GM12878 (cell line): ENCODE results near the gene CLEC14A. TPM values are rescaled to one million over a fixed set of nuclear protein-coding genes. Genes with fewer than 3 reads are reported as not detected.

Source experiments
- ATAC-seq: fragments of 200-7000 bp; cut with Tn5 transposase; 3 replicates; pipeline ENCODE4 v1.9.1; 2020; ENCODE audit warnings: mild to moderate bottlenecking, moderate library complexity
- BruUV-seq: library from RNA; stranded (reverse); fragments of 400-500 nt; replicated peaks from 2 replicates; lab custom pipeline; 2021; lab: Mats Ljungman, UMichigan
- CTCF ChIA-PET: fragments of 300-600 bp; sonication (Branson Sonifier 250); formaldehyde crosslinking; extraction: SDS; loops from one replicate; lab custom pipeline; 2021; ENCODE audit warnings: inconsistent platforms; lab: Yijun Ruan, JAX
- POLR2A ChIA-PET: fragments of 350-600 bp; formaldehyde crosslinking; extraction: SDS; loops from one replicate; lab custom pipeline; 2021; ENCODE audit warnings: inconsistent platforms; lab: Charles Lee
- RAD21 ChIA-PET: fragments of 300-600 bp; sonication (Branson Sonifier 250); formaldehyde crosslinking; loops from one replicate; lab custom pipeline; 2023; ENCODE audit warnings: antibody characterized with exemption; ENCODE audit not compliant: unreplicated experiment; lab: Charles Lee
- SMC1A ChIA-PET: fragments of 300-600 bp; sonication (Branson Sonifier 250); formaldehyde crosslinking; loops from one replicate; lab custom pipeline; 2023; ENCODE audit not compliant: unreplicated experiment, uncharacterized antibody; lab: Charles Lee
- DNase-seq: peaks from one replicate; pipeline ENCODE4 v3.0.0-alpha.2; 2011; ENCODE audit warnings: low read depth, low spot score
- FAIRE-seq: peaks from 3 replicates; lab custom pipeline; 2011; peaks lifted over from hg19 to GRCh38; lab: Jason Lieb, UNC
- H2AFZ ChIP-seq: 2 replicates; pipeline ENCODE4 v1.6.0; 2011; ENCODE audit warnings: low read depth, low read length, control low read depth; ENCODE audit not compliant: control insufficient read depth
- H3K27ac ChIP-seq: 2 replicates; pipeline ENCODE4 v1.5.1; 2011; ENCODE audit warnings: control low read depth; ENCODE audit not compliant: control insufficient read depth, insufficient read depth
- H3K27me3 ChIP-seq, 2 experiments: replicated peaks in 1 of 2; 2 replicates each; pipeline versions ENCODE4 v1.6.0 to v1.6.1; 2011; ENCODE audit warnings: low read length in 1 of 2; ENCODE audit not compliant: control insufficient read depth in 2 of 2, insufficient read depth in 2 of 2
- H3K36me3 ChIP-seq, 2 experiments: 2 replicates each; pipeline ENCODE4 v1.5.1; 2011; ENCODE audit warnings: low read length in 1 of 2; ENCODE audit not compliant: control insufficient read depth in 2 of 2, insufficient read depth in 2 of 2
- H3K4me1 ChIP-seq: 2 replicates; pipeline ENCODE4 v1.6.1; 2011; ENCODE audit warnings: mild to moderate bottlenecking, low read length, moderate library complexity, mixed read lengths; ENCODE audit not compliant: control insufficient read depth, insufficient read depth
- H3K4me2 ChIP-seq: 2 replicates; pipeline ENCODE4 v1.6.0; 2011; ENCODE audit warnings: control low read depth; ENCODE audit not compliant: control insufficient read depth, insufficient read depth
- H3K4me3 ChIP-seq: fragments of 200-600 bp; sonication (generic); 2 replicates; pipeline ENCODE4 v1.5.1; 2016
- H3K79me2 ChIP-seq: 2 replicates; pipeline ENCODE4 v1.6.0; 2011; ENCODE audit warnings: low read length; ENCODE audit not compliant: control insufficient read depth, insufficient read depth
- H3K9ac ChIP-seq: 2 replicates; pipeline ENCODE4 v1.8.0; 2011; ENCODE audit warnings: low read length, control low read depth, mixed read lengths; ENCODE audit not compliant: control insufficient read depth, insufficient read depth
- H3K9me3 ChIP-seq: replicated peaks from 3 replicates; pipeline ENCODE4 v1.5.1; 2011; ENCODE audit warnings: mild to moderate bottlenecking, low read length; ENCODE audit not compliant: control insufficient read depth, insufficient read depth
- H4K20me1 ChIP-seq: 2 replicates; pipeline ENCODE4 v1.6.0; 2011; ENCODE audit not compliant: control insufficient read depth, insufficient read depth
- BCL3 ChIP-seq: IDR thresholded peaks from 2 replicates; pipeline ENCODE4 v1.6.1; 2011; ENCODE audit warnings: borderline replicate concordance, low read depth, mild to moderate bottlenecking, moderate library complexity, low read length; ENCODE audit not compliant: insufficient read depth, poor library complexity, severe bottlenecking
- CEBPZ ChIP-seq: fragments of 150-350 bp; IDR thresholded peaks from 2 replicates; pipeline ENCODE4 v1.6.1; 2016; ENCODE audit warnings: low read depth, low read length
- ELK1 ChIP-seq: IDR thresholded peaks from 2 replicates; pipeline ENCODE4 v1.6.1; 2012; ENCODE audit warnings: low read depth, low read length, improper control_type of control experiment
- HDAC2 ChIP-seq: fragments of 200-600 bp; sonication (generic); IDR thresholded peaks from 2 replicates; pipeline ENCODE4 v1.6.1; 2017
- HDGF ChIP-seq: fragments of 450-650 bp; IDR thresholded peaks from 2 replicates; pipeline ENCODE4 v1.6.1; 2016; ENCODE audit warnings: antibody characterized with exemption
- LARP7 ChIP-seq: fragments of 450-650 bp; IDR thresholded peaks from 2 replicates; pipeline ENCODE4 v1.6.1; 2017; ENCODE audit warnings: mild to moderate bottlenecking
- MAX ChIP-seq: IDR thresholded peaks from 2 replicates; pipeline ENCODE4 v1.6.1; 2012; ENCODE audit warnings: low read depth, low read length, improper control_type of control experiment
- MEF2A ChIP-seq: IDR thresholded peaks from 2 replicates; pipeline ENCODE4 v1.6.1; 2011; ENCODE audit warnings: low read depth, mild to moderate bottlenecking, low read length, moderate library complexity; ENCODE audit not compliant: insufficient read depth
- NFYB ChIP-seq: IDR thresholded peaks from 2 replicates; pipeline ENCODE4 v1.6.1; 2011; ENCODE audit warnings: low read depth, mild to moderate bottlenecking, low read length, improper control_type of control experiment, moderate library complexity; ENCODE audit not compliant: insufficient read depth
- POLR2AphosphoS2 ChIP-seq: IDR thresholded peaks from 2 replicates; pipeline ENCODE4 v1.6.1; 2011; ENCODE audit warnings: low read depth, mild to moderate bottlenecking, low read length, improper control_type of control experiment, moderate library complexity
- RB1 ChIP-seq: fragments of 450-650 bp; formaldehyde crosslinking; IDR thresholded peaks from 2 replicates; pipeline ENCODE4 v1.6.1; 2017; ENCODE audit warnings: mild to moderate bottlenecking, borderline replicate concordance
- SMARCA5 ChIP-seq: fragments of 450-650 bp; IDR thresholded peaks from 2 replicates; pipeline ENCODE4 v1.6.1; 2017; ENCODE audit warnings: mild to moderate bottlenecking
- SPI1 ChIP-seq: IDR thresholded peaks from 2 replicates; pipeline ENCODE4 v1.6.1; 2011; ENCODE audit warnings: low read depth, mild to moderate bottlenecking, low read length, moderate library complexity, borderline replicate concordance; ENCODE audit not compliant: insufficient read depth
- TCF3 ChIP-seq: IDR thresholded peaks from 2 replicates; pipeline ENCODE4 v1.6.1; 2012; ENCODE audit warnings: low read depth, mild to moderate bottlenecking, low read length, borderline replicate concordance; ENCODE audit not compliant: insufficient read depth
- USF2 ChIP-seq: IDR thresholded peaks from 2 replicates; pipeline ENCODE4 v1.6.1; 2011; ENCODE audit warnings: low read depth, low read length, improper control_type of control experiment, borderline replicate concordance
- ZNF24 ChIP-seq: fragments of 450-650 bp; IDR thresholded peaks from 2 replicates; pipeline ENCODE4 v1.6.1; 2017; ENCODE audit warnings: antibody characterized with exemption, mild to moderate bottlenecking
- ZSCAN29 ChIP-seq: fragments of 450-650 bp; IDR thresholded peaks from 2 replicates; pipeline ENCODE4 v1.6.1; 2017; ENCODE audit warnings: mild to moderate bottlenecking, moderate library complexity
- WGBS: methylation state at CpG from one replicate; pipeline ENCODE4 v1.1.6; 2016; ENCODE audit warnings: low lambda C conversion rate; ENCODE audit not compliant: insufficient replicate concordance, insufficient coverage; ENCODE audit errors: missing lambda C conversion rate; 5-methylcytosine and 5-hydroxymethylcytosine counted together
- in situ Hi-C: fragments of 300-500 bp; cut with MboI; formaldehyde crosslinking; loops from 9 replicates; pipeline ENCODE4 v1.14.3; 2018; ENCODE audit warnings: mixed read lengths
- intact Hi-C: fragments of 100-400 bp; cut with micrococcal nuclease; formaldehyde crosslinking; loops from one replicate; pipeline ENCODE4 v1.14.2; 2022; ENCODE audit not compliant: unreplicated experiment
- polyA plus RNA-seq, 11 experiments: library from polyadenylated mRNA; depleted of rRNA in 4 of 11; unstranded in 6 of 11; stranded (reverse) in 5 of 11; fragments of >200 nt; fragmentation: Nextera tagmentation in 4 of 11; fragmentation: Illumina TruSeq in 1 of 11; extraction: Ambion mirVana in 4 of 11; extraction: Trizol in 1 of 11; gene quantifications; 1 replicate in 1 of 11; 2 replicates in 10 of 11; pipeline versions ENCODE4 v1.2.1 to v1.2.3, GENCODE V29; 2011 to 2016; ENCODE audit warnings: inconsistent platforms in 2 of 11, missing spikeins in 2 of 11, low read depth in 1 of 11
- total RNA-seq, 4 experiments: library from RNA; depleted of rRNA in 3 of 4; stranded (reverse); fragments of >200 nt in 3 of 4; fragmentation: Illumina TruSeq in 1 of 4; extraction: Trizol in 1 of 4; gene quantifications; 2 replicates each; pipeline versions ENCODE4 v1.2.1 to v1.2.3, GENCODE V29; 2013 to 2021

Gene CLEC14A
- total and polyA plus RNA-seq, 10 of the 15 experiments (the other 5 are each of a cell fraction or from before 2014, with no cell fraction given), result not detected

GRCh38 chr14:38285962-38286361 lies 30.1 kb upstream of the CLEC14A start:
- ChIA-PET SMC1A (no interaction called here), RAD21 (no interaction called here), POLR2A (no interaction called here), CTCF (interaction anchor here (0.6 kb wide), 1 partner anchor 13 kb away, joined by 3 read pairs; no protein-coding TSS in a partner anchor)
- intact Hi-C loops, result no loop called here
- H3K4me3 ChIP-seq, result no peak overlapping the region
- no peaks in the 10 kb centered on the region for H3K9me3 ChIP-seq
- no peaks in the 10 kb centered on the region for H3K79me2 ChIP-seq
- in situ Hi-C loops, result no loop called here
- BruUV-seq, result no TSS peak
- DNase-seq, result no peak
- H4K20me1 ChIP-seq, result no peaks in the 10 kb centered on the region
- H3K4me2 ChIP-seq, result no peak overlapping the region
- ATAC-seq, result no peak
- H3K9ac ChIP-seq, result no peak overlapping the region
- FAIRE-seq, result no peak
- H3K36me3 ChIP-seq, result no peaks in the 10 kb centered on the region
- H3K27me3 ChIP-seq, result no peaks in the 10 kb centered on the region
- H2AFZ ChIP-seq, result no peak overlapping the region
- 0% methylated on average over 2 of the region's 2 CpGs for WGBS
- H3K4me1 ChIP-seq, result no peaks in the 10 kb centered on the region
- H3K27ac ChIP-seq, result no peak overlapping the region
- no peak for TF ChIP-seq HDAC2
- TF ChIP-seq NFYB, result no peak
- TF ChIP-seq ZSCAN29, result no peak
- no peak for TF ChIP-seq ZNF24
- TF ChIP-seq TCF3, result no peak
- TF ChIP-seq MAX, result no peak
- no peak for TF ChIP-seq POLR2AphosphoS2
- no peak for TF ChIP-seq USF2
- no peak for TF ChIP-seq MEF2A
- no peak for TF ChIP-seq ELK1
- TF ChIP-seq BCL3, result no peak
- TF ChIP-seq HDGF, result no peak
- TF ChIP-seq CEBPZ, result no peak
- TF ChIP-seq SPI1, result no peak
- TF ChIP-seq SMARCA5, result no peak
- no peak for TF ChIP-seq LARP7
- no peak for TF ChIP-seq RB1
